Memory B cell (primary cell): Measurements from ENCODE around the gene CLEC3B.
"Not testable (repeated sequence)": the region's sequence is repeated elsewhere in the genome, so short reads cannot be mapped to it uniquely, and the experiment has no call there.

Experiments
- ATAC-seq: fragments of 150-1000 bp; cut with Tn5 transposase; 2 replicates; pipeline ENCODE4 v1.10.0; 2021; ENCODE audit warnings: low read depth, mild to moderate bottlenecking, moderate library complexity
- DNase-seq, 2 donors: peaks; one replicate each; pipeline ENCODE4 v3.0.0; 2022; ENCODE audit warnings: low spot score in 2 of 2
- H3K27ac Mint-ChIP-seq: one replicate; pipeline ENCODE4 v1.8.0; 2022; ENCODE audit warnings: mild to moderate bottlenecking, moderate library complexity, mixed read lengths
- H3K27me3 Mint-ChIP-seq: one replicate; pipeline ENCODE4 v1.8.0; 2022; ENCODE audit warnings: mixed read lengths
- H3K36me3 Mint-ChIP-seq: one replicate; pipeline ENCODE4 v1.8.0; 2022; ENCODE audit warnings: mild to moderate bottlenecking, mixed read lengths
- H3K4me1 Mint-ChIP-seq: one replicate; pipeline ENCODE4 v1.8.0; 2022; ENCODE audit warnings: mixed read lengths
- H3K4me3 Mint-ChIP-seq: one replicate; pipeline ENCODE4 v1.8.0; 2022; ENCODE audit warnings: mild to moderate bottlenecking, moderate library complexity, mixed read lengths
- H3K9me3 Mint-ChIP-seq: one replicate; pipeline ENCODE4 v1.8.0; 2022; ENCODE audit warnings: mixed read lengths

CLEC3B gene

DNA sequence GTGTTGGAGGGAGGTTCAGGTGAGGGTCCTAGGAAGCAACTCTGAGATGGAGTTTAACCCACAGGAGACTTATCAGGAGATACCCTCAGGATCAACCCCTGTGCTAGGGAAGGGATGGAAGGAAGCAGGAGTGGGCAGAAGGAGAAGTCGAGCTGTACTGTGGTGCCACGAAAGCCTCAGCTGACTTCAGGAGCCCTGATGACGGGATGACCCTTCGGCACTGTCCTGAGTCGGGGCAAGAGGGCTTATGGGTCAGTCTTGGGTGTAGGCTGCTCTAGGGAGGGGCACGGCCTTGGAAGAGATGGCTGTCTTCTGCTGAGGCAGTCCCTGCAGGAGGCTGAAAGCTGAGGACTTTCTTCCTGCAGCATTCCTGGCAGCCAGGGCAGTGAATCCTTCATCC, 7.7 kb downstream of the CLEC3B start:
- Mint-ChIP-seq H3K9me3 (peaks cover 3% of the 10 kb centered on the region), H3K4me3 (no peak overlapping the region), H3K27ac (no peak overlapping the region), H3K4me1 (peaks cover 13% of the 10 kb centered on the region), H3K27me3 (peaks cover 27% of the 10 kb centered on the region), H3K36me3 (peaks cover 3% of the 10 kb centered on the region)
- ATAC-seq (no peak), DNase-seq (no peak)

DNA sequence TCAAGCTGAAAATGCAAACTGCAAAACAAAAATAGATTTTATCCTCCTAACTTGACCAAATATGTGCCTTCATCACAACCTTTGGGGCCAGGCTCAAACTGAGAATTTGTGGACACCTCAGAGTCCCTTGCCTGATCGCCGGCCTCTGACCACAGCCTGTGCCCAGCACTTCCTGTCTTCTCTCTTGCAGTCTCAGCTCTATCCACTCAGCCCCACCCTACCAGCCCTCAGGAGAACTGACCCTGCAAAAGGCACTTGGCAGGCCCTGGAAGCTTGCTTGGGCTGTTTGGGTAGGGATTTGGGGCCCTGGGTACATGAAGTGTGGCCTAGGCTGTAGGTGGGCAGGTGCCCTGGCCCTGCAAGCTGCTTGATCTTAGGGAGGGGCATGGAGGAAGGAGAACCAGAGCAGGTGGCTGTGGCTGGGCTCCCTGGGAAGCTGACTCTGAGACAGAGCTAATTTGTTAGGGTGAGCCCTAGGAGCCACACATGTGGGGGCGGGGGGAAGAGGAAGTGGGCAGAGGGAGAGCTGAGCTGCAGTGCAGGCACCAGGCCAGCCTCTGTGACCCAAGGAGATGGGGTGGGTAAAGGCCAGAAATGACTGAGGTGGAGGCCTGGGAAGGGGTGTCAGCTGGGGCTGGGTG, 8.6 kb downstream of the CLEC3B start:
- peaks cover 23% of the 10 kb centered on the region for H3K27me3 Mint-ChIP-seq
- peaks cover 3% of the 10 kb centered on the region for H3K9me3 Mint-ChIP-seq
- H3K4me1 Mint-ChIP-seq, result peaks cover 13% of the 10 kb centered on the region
- H3K27ac Mint-ChIP-seq, result no peak overlapping the region
- H3K4me3 Mint-ChIP-seq, result peak overlapping the region; percentile 41
- DNase-seq (no peak), ATAC-seq (peak; percentile 24)
- peaks cover 3% of the 10 kb centered on the region for H3K36me3 Mint-ChIP-seq

DNA sequence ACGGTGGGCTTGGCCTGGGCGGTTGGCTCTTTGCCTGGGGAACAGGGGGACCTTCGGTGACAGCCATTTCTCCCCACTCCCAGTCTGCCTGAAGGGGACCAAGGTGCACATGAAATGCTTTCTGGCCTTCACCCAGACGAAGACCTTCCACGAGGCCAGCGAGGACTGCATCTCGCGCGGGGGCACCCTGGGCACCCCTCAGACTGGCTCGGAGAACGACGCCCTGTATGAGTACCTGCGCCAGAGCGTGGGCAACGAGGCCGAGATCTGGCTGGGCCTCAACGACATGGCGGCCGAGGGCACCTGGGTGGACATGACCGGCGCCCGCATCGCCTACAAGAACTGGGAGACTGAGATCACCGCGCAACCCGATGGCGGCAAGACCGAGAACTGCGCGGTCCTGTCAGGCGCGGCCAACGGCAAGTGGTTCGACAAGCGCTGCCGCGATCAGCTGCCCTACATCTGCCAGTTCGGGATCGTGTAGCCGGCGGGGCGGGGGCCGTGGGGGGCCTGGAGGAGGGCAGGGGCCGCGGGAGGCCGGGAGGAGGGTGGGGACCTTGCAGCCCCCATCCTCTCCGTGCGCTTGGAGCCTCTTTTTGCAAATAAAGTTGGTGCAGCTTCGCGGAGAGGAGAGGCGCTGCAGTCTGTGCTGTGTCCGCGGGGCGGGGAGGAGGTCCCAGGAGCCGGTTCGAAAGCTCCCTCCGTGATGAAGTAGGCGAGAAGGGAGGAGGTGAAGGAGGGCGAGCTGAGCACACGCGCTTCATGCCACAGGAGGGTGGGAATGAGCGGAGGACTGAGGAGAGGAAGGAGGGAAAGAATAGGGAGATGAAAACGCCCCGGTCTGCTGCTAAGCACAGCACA, 9.6 kb downstream of the CLEC3B start:
- Mint-ChIP-seq H3K27me3 (peaks cover 17% of the 10 kb centered on the region), H3K4me3 (peak overlapping the region; percentile 43), H3K27ac (no peak overlapping the region), H3K36me3 (peaks cover 3% of the 10 kb centered on the region), H3K9me3 (peaks cover 3% of the 10 kb centered on the region), H3K4me1 (peaks cover 14% of the 10 kb centered on the region)
- ATAC-seq (no peak), DNase-seq (no peak)

DNA sequence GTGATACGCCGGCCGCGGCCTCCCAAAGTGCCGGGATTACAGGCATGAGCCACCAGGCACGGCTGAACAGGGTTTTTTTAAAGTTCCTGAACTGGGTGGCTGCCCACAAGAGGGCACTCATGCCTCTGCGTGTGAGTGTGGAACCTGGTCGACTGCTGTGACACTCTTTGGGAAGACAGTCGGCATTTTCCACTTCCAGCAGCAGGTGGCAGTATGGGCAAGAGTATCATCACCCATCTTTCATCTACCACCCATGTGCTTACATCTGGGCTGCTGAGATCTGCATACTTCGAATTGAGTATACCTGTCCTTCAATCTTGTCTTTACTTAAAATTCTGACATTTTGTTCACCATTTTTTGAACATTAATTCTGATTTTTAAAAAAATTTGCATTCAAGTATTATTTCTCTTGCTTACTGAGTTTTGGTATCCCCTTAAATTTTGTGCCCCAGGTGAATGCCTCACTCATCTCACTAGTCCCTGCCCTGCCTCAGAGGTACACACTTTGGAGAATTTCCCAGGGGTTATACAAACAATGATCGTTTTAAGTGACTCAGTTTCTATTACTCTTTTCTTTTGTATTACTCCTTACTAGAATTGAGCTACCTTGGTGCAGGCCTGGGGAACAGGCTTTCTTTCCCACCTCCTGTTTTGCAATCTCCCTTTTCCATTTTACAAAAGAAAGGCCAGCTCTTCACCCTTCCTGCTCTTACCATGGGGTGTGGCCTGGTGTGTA, 11.8 kb downstream of the CLEC3B start:
- Mint-ChIP-seq H3K4me3 (no peak overlapping the region), H3K9me3 (no peaks in the 10 kb centered on the region), H3K4me1 (peaks cover 17% of the 10 kb centered on the region), H3K36me3 (no peaks in the 10 kb centered on the region), H3K27me3 (peaks cover 11% of the 10 kb centered on the region), H3K27ac (no peak overlapping the region)
- DNase-seq (peak; percentile 82 to 83), ATAC-seq (peak; percentile 90)

DNA sequence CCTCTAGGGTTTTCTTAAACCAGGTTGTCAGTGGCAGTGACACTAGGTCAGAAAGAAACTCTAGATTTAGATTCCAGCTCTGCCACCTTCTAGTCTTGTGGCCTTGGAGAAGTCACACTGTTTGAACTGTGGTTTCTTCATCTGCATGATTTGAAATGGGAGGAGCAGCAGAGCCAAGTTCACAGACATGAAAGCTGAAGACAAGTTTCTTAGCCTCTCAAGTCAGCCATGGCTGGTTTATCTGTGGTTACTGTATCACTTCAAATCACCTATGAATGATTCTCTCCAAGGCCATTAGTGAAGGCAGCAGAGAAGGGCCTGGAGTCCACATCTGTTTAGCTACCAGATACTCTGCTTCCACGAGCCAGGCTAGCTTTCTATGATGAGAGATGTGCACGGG, 15.6 kb downstream of the CLEC3B start:
- ATAC-seq (no peak), DNase-seq (no peak)
- no peaks in the 10 kb centered on the region for H3K9me3 Mint-ChIP-seq
- no peak overlapping the region for H3K27ac Mint-ChIP-seq
- H3K36me3 Mint-ChIP-seq, result no peaks in the 10 kb centered on the region
- peaks cover 5% of the 10 kb centered on the region for H3K27me3 Mint-ChIP-seq
- H3K4me1 Mint-ChIP-seq, result peaks cover 4% of the 10 kb centered on the region
- H3K4me3 Mint-ChIP-seq, result no peak overlapping the region

DNA sequence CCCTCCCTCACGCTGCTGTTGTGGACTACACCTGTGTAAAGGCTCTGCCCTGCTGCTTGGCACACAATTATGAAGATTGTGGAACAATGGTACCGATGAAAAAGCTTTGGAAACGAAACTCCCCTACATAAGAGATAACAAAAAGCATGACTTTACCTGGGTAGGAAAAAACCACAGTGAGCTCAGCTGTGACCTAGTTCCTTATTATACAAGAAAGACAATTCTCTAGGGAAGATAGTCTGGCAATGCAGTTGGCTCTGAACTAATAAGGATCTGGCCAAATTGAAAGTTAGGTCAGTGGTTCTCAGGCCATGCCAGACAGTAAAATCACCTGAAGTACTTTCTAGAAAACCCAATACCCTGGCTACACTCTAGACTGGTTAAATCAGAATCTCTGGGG, 16.1 kb downstream of the CLEC3B start:
- Mint-ChIP-seq H3K4me1 (peaks cover 4% of the 10 kb centered on the region), H3K36me3 (no peaks in the 10 kb centered on the region), H3K27ac (peak overlapping the region; percentile 37), H3K4me3 (no peak overlapping the region), H3K27me3 (peaks cover 4% of the 10 kb centered on the region), H3K9me3 (no peaks in the 10 kb centered on the region)
- ATAC-seq (peak; percentile 12), DNase-seq (no peak)

DNA sequence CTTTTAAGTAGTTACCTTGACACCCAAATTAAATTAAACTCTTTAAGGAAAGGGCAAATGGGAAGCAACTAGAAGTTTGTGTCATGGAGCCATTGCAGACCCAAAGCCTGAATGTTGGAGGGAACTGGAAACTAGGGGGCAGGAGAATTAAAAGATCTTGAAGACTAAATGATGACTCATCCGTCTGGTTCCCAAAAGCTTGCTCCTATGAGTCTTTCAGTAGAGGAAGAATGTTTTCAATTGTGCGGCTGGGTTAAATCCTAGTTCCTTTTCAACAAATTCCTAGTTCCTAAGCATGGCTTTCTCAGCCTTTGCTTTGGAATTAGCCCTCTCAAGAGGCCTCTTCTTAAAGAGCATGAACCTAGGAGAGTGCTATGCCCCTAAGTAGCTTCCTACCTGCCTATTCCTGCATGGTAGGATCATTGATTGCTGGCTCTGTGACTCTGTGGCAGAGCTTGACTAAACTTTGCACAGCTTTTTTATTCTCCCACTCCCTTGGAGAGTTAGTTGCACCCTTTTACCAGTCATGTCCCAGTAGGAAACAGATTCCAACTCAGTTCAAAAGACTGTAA, 17.7 kb downstream of the CLEC3B start:
- Mint-ChIP-seq H3K4me1 (peaks cover 4% of the 10 kb centered on the region), H3K9me3 (no peaks in the 10 kb centered on the region), H3K27me3 (peaks cover 9% of the 10 kb centered on the region), H3K4me3 (no peak overlapping the region), H3K27ac (no peak overlapping the region), H3K36me3 (no peaks in the 10 kb centered on the region)
- ATAC-seq (no peak), DNase-seq (no peak)

DNA sequence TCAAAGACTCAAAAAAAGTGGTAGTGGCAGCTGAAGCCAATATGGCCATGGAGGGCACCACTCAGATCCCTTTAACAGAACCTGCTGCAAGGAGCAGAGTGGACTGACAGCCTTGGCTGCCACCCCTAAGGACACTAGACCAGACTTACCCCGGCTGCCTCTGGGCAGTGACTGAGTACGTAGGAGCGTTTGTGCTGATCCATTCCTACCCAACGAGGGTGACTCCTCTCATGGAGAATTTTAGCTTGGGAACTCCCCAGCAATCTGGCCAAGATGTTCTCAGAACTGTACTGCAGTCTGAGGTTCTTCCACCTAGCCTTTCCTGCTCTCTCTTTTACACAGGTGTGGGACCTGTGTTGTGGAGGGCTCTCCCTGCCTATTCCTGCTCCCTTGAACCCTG, 22.1 kb downstream of the CLEC3B start:
- Mint-ChIP-seq H3K27ac (no peak overlapping the region), H3K4me1 (no peaks in the 10 kb centered on the region), H3K9me3 (no peaks in the 10 kb centered on the region), H3K36me3 (no peaks in the 10 kb centered on the region), H3K4me3 (no peak overlapping the region), H3K27me3 (peaks cover 19% of the 10 kb centered on the region)
- DNase-seq, result no peak
- no peak for ATAC-seq

DNA sequence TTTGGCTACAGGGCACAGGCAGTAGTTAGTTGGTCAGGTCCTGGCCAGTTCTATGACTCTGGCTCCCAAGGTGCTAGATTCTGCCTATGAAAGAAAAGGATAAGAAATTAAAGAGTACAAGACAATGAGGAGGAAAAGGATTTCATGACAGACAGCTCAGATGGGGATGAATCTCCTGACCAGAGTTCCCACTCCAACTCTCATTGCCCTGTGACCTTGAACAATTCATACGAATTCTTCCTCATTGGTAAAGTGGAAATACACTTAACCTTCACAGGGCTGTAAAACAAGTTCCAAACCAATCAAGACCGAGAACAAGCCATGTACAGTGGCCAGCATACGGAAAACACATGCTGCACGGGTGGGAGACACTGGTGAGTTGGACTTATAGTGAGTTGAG, 23.7 kb downstream of the CLEC3B start:
- Mint-ChIP-seq H3K4me1 (no peaks in the 10 kb centered on the region), H3K27ac (no peak overlapping the region), H3K27me3 (peaks cover 19% of the 10 kb centered on the region), H3K4me3 (no peak overlapping the region), H3K36me3 (no peaks in the 10 kb centered on the region), H3K9me3 (no peaks in the 10 kb centered on the region)
- no peak for ATAC-seq
- DNase-seq, result no peak

DNA sequence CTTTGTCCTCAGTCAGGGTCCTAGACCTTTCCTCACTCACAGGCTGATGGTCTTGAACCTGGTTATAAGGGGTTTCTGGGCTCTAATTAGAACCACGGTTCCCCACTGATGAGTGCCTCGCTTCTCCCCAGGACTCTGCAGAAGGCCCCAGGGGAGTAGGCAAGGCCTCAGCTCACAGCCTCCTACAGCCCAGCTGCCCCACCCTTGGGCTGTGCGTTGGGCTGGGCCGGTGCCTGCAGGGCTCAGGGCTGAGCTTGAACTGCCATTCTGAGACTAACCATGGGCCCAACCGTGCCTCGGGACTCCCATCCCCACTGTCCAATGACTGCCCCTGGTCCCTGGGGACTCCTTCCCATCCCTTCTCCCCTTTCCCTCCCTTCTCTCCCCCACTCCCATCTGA, 25.6 kb downstream of the CLEC3B start:
- no peak overlapping the region for H3K27ac Mint-ChIP-seq

DNA sequence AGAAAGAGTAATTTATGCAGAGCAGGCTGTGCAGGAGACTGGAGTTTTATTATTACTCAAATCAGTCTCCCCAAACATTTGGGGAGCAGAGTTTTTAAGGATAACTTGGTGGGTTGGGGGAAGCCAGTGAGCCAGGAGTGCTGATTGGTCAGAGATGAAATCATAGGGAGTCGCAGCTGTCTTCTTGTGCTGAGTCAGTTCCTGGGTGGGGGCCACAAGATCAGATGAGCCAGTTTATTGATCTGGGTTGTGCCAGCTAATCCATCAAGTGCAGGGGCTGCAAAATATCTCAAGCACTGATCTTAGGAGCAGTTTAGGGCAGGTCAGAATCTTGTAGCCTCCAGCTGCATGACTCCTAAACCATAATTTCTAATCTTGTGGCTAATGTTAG, 27.7 kb downstream of the CLEC3B start:
- not testable (repeated sequence) for DNase-seq, H3K27ac Mint-ChIP-seq, H3K36me3 Mint-ChIP-seq, ATAC-seq, H3K4me1 Mint-ChIP-seq, H3K4me3 Mint-ChIP-seq, H3K9me3 Mint-ChIP-seq
- peaks cover 19% of the 10 kb centered on the region for H3K27me3 Mint-ChIP-seq

More for the DNA sequence above, 25.6 kb downstream of the CLEC3B start:
- no peaks in the 10 kb centered on the region for H3K36me3 Mint-ChIP-seq
- no peaks in the 10 kb centered on the region for H3K4me1 Mint-ChIP-seq
- no peak overlapping the region for H3K4me3 Mint-ChIP-seq
- H3K27me3 Mint-ChIP-seq, result peaks cover 17% of the 10 kb centered on the region
- no peaks in the 10 kb centered on the region for H3K9me3 Mint-ChIP-seq
- DNase-seq, result no peak
- no peak for ATAC-seq

DNA sequence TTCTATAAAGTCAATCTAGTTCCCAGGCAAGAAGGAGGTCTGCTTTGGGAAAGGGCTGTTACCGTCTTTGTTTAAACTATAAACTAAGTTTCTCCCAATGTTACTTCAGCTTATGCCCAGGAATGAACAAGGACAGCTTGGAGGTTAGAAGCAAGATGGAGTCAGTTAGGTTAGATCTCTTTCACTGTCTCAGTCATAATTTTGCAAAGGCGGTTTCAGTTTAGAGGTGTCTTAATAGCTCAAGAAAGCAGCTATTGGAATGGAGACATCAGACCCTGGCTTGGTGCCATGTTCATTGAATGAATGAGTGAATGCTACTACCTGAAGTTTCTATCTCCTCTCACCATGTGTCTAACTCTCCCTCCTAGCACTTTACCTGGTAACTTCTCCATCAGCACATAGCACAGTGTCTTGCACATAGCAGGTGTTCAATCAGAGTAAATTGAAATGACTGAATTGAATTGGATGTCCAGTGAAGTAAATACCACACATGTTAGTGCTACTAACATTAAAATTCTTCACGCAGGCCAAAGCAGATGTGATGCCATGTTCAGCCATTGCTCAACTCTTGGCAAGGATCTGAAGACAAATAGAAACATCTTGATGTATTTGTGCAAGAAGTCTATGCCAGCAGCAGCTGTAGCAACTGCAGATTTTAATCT, 28.2 kb downstream of the CLEC3B start:
- Mint-ChIP-seq H3K27ac (no peak overlapping the region), H3K4me1 (no peaks in the 10 kb centered on the region), H3K27me3 (peaks cover 16% of the 10 kb centered on the region), H3K36me3 (no peaks in the 10 kb centered on the region), H3K4me3 (no peak overlapping the region), H3K9me3 (no peaks in the 10 kb centered on the region)
- DNase-seq (no peak), ATAC-seq (no peak)

DNA sequence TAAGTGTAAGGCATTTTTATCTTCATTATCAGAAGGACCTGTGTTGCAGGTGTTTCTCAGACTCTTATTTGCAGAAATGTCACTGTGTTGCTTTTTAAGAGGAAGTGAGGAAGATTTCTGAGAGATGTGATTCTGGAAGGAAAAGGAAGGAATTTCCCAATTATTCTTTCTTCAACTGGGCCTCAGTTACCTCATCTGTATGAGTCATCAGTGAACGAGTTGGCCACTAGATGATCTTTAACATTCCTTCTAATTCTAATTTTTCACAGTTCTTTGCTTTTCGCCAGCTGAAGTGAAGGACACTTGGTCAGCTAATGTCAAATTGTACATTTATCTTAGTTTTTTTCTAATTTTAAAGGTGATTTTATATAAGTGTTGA, 28.9 kb downstream of the CLEC3B start:
- Mint-ChIP-seq H3K27ac (no peak overlapping the region), H3K4me3 (no peak overlapping the region), H3K4me1 (no peaks in the 10 kb centered on the region), H3K36me3 (no peaks in the 10 kb centered on the region), H3K9me3 (no peaks in the 10 kb centered on the region), H3K27me3 (peaks cover 14% of the 10 kb centered on the region)
- ATAC-seq, result no peak
- no peak for DNase-seq
